Medulla oblongata (tissue), 1 donor: ENCODE results near the gene PLCH2.

Experiments
- DNase-seq: peaks from one replicate; pipeline ENCODE4 v3.0.0-alpha.2; 2015; ENCODE audit errors: extremely low spot score

Gene PLCH2

GRCh38 chr1:2513939-2514652 is 38.0 kb downstream of the PLCH2 start:
- DNase-seq: no peak

GRCh38 chr1:2514863-2515762 is 39.0 kb downstream of the PLCH2 start:
- no peak for DNase-seq

GRCh38 chr1:2515763-2516080 is 39.6 kb downstream of the PLCH2 start:
- DNase-seq: no peak

GRCh38 chr1:2516124-2516523 is 40.0 kb downstream of the PLCH2 start:
- no peak for DNase-seq

- DNase-seq: no peak
These were observed 40.9 kb downstream of the PLCH2 start for GRCh38 chr1:2516946-2517345.

GRCh38 chr1:2517966-2518365 is 41.9 kb downstream of the PLCH2 start:
- no peak for DNase-seq

GRCh38 chr1:2518528-2518927 is 42.4 kb downstream of the PLCH2 start:
- no peak for DNase-seq

- no peak for DNase-seq
These were observed 43.1 kb downstream of the PLCH2 start for GRCh38 chr1:2519029-2519685.

GRCh38 chr1:2519729-2520128 is 43.6 kb downstream of the PLCH2 start:
- DNase-seq: no peak

GRCh38 chr1:2520206-2520605 is 44.1 kb downstream of the PLCH2 start:
- no peak for DNase-seq

GRCh38 chr1:2520806-2521205 is 44.7 kb downstream of the PLCH2 start:
- no peak for DNase-seq

- DNase-seq: no peak
These were observed 46.1 kb downstream of the PLCH2 start for GRCh38 chr1:2522230-2522629.

- no peak for DNase-seq
These were observed 47.3 kb downstream of the PLCH2 start for GRCh38 chr1:2523191-2523890.

GRCh38 chr1:2523891-2524609 is 48.0 kb downstream of the PLCH2 start:
- no peak for DNase-seq

GRCh38 chr1:2525572-2525919 is 49.5 kb downstream of the PLCH2 start:
- DNase-seq: no peak

GRCh38 chr1:2525920-2526823 is 50.1 kb downstream of the PLCH2 start, which contains the start of gene PANK4:
PANK4 (minus strand) TSS chr1:2526596; CDS start chr1:2526587, 9 bp downstream.
- peak; percentile 95 for DNase-seq

- DNase-seq: peak; percentile 62
These were observed 50.9 kb downstream of the PLCH2 start for GRCh38 chr1:2526824-2527555.

- no peak for DNase-seq
These were observed 51.4 kb downstream of the PLCH2 start for GRCh38 chr1:2527556-2527860.

GRCh38 chr1:2528016-2528415 is 51.9 kb downstream of the PLCH2 start:
- peak; percentile 46 for DNase-seq

GRCh38 chr1:2528611-2528965 is 52.5 kb downstream of the PLCH2 start:
- DNase-seq: no peak
